Stomach (tissue), 4 donors: ENCODE measurements around the gene ZNF433.

ENCODE experiments used
- EP300 ChIP-seq: sonication (generic); formaldehyde crosslinking; IDR thresholded peaks from one replicate; pipeline ENCODE4 v1.6.1; 2017; ENCODE audit warnings: antibody characterized with exemption
- POLR2A ChIP-seq, 4 donors: fragments of 450-650 bp; IDR thresholded peaks; one replicate each; pipeline ENCODE4 v1.6.1; 2016; ENCODE audit warnings: antibody characterized with exemption in 4 of 4, control low read depth in 2 of 4, mild to moderate bottlenecking in 1 of 4, moderate library complexity in 1 of 4
- POLR2AphosphoS5 ChIP-seq, 3 donors: sonication (generic); formaldehyde crosslinking; IDR thresholded peaks; one replicate each; pipeline ENCODE4 v1.6.1; 2016; ENCODE audit warnings: antibody characterized with exemption in 3 of 3
- TF ChIP-seq, protein P1 (sequence below), 7 experiments: fragments of 450-650 bp in 4 of 7; fragments of 200-600 bp in 3 of 7; sonication (generic) in 3 of 7; IDR thresholded peaks; one replicate each; pipeline ENCODE4 v1.5.1; 2016 to 2019; ENCODE audit warnings: antibody characterized with exemption in 7 of 7, control low read depth in 2 of 7, mild to moderate bottlenecking in 1 of 7

DNA sequence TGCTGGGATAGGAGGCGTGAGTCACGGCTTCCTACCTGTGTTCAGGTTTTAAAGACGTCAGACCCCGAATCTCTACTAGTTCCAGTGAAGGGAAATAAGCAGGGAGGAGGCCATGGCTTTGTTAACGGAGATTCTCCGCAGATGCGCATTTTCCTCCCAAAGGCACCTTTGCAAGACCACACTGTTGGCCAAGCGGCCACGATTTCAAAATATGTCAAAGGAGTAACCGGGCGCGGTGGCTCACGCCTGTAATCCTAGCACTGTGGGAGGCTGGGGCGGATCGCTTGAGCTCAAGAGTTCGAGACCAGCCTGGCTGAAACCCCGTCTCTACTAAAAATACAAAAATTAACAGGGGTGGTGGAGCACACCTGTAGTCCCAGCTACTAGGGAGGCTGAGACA lies 48.7 kb downstream of the ZNF433 start:
- TF ChIP-seq, protein P1, sequence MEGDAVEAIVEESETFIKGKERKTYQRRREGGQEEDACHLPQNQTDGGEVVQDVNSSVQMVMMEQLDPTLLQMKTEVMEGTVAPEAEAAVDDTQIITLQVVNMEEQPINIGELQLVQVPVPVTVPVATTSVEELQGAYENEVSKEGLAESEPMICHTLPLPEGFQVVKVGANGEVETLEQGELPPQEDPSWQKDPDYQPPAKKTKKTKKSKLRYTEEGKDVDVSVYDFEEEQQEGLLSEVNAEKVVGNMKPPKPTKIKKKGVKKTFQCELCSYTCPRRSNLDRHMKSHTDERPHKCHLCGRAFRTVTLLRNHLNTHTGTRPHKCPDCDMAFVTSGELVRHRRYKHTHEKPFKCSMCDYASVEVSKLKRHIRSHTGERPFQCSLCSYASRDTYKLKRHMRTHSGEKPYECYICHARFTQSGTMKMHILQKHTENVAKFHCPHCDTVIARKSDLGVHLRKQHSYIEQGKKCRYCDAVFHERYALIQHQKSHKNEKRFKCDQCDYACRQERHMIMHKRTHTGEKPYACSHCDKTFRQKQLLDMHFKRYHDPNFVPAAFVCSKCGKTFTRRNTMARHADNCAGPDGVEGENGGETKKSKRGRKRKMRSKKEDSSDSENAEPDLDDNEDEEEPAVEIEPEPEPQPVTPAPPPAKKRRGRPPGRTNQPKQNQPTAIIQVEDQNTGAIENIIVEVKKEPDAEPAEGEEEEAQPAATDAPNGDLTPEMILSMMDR (IDR thresholded peaks at IDR 0.05), result no peak
- TF ChIP-seq POLR2A (IDR thresholded peaks at IDR 0.05) (no peak), EP300 (no peak), POLR2AphosphoS5 (IDR thresholded peaks at IDR 0.05) (no peak)
